Astrocyte (in vitro differentiated cells and primary cell): ENCODE measurements around the gene PAPPA2.

ENCODE experiments used
- EZH2 ChIP-seq: IDR thresholded peaks from 2 replicates; pipeline ENCODE4 v1.6.1; 2012; ENCODE audit warnings: mild to moderate bottlenecking, low read length, inconsistent platforms; ENCODE audit not compliant: insufficient read depth
- TF ChIP-seq, protein P1 (sequence below): IDR thresholded peaks from 2 replicates; pipeline ENCODE4 v1.5.1; 2011; ENCODE audit warnings: low read depth, mild to moderate bottlenecking, inconsistent platforms, low read length, moderate library complexity; ENCODE audit not compliant: insufficient read depth

DNA sequence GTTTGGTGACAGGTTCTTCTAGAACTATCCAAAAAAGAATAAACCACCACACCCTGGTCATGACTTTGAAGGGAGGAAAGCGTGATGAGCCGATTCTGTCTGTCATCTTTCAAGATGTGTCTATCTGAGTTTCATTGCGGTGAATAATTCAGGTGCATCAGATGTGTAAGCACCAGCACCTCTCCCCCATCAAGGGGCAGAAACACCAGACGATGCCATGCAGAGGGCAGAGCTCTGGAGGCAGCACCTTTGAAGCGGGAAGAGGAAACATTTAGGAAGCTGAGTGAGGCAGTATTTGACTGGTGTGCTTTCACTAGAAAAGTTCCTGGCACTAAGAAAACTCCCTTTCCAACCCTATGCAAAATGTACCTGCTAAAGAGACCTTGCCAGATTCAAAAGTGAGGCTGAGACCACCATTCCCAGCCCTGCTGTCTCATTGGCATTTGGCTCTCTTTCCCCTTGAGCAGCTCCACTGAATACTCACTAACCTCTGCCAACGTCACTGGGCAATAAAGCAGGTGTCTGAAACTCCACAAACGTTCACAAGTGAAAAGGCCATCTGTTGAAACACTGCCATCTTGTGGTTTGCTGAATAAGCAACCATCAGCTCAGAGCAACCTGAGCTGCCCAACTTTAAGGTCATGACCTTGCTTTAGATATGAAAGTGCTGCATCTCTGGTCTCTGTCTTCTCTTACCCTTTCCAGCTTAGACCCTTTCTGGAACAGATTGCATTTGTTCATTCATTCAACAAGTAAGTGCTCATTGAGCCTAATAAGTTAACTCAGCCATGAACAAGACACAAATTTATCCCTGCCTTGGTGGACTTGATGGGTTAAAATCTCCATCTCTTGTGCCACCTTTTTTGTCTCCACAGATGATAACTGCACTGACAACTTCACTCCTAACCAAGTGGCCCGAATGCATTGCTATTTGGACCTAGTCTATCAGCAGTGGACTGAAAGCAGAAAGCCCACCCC is 228.6 kb downstream of the PAPPA2 start:
- TF ChIP-seq, protein P1, sequence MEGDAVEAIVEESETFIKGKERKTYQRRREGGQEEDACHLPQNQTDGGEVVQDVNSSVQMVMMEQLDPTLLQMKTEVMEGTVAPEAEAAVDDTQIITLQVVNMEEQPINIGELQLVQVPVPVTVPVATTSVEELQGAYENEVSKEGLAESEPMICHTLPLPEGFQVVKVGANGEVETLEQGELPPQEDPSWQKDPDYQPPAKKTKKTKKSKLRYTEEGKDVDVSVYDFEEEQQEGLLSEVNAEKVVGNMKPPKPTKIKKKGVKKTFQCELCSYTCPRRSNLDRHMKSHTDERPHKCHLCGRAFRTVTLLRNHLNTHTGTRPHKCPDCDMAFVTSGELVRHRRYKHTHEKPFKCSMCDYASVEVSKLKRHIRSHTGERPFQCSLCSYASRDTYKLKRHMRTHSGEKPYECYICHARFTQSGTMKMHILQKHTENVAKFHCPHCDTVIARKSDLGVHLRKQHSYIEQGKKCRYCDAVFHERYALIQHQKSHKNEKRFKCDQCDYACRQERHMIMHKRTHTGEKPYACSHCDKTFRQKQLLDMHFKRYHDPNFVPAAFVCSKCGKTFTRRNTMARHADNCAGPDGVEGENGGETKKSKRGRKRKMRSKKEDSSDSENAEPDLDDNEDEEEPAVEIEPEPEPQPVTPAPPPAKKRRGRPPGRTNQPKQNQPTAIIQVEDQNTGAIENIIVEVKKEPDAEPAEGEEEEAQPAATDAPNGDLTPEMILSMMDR = peak; percentile 66
- TF ChIP-seq EZH2 = no peak
